ENCODE measurements around the gene CDK5RAP3. TPM values are rescaled to one million over a fixed set of nuclear protein-coding genes. Genes with fewer than 3 reads are reported as not detected.
"Not testable (repeated sequence)": the region's sequence is repeated elsewhere in the genome, so short reads cannot be mapped to it uniquely, and the experiment has no call there.

Gene CDK5RAP3
- 74.2 and 93.5 TPM in 2 replicates for total RNA-seq (2014; rRNA removed; shearing (Covaris generic))

GRCh38 chr17:47970725-47971499 is at the start of gene CDK5RAP3:
Gene CDK5RAP3 (plus strand): TSS chr17:47971113. CDS start chr17:47971147, 34 bp downstream.
- peak; percentile 99 for DNase-seq (ENCODE audit: low read depth)

DNA sequence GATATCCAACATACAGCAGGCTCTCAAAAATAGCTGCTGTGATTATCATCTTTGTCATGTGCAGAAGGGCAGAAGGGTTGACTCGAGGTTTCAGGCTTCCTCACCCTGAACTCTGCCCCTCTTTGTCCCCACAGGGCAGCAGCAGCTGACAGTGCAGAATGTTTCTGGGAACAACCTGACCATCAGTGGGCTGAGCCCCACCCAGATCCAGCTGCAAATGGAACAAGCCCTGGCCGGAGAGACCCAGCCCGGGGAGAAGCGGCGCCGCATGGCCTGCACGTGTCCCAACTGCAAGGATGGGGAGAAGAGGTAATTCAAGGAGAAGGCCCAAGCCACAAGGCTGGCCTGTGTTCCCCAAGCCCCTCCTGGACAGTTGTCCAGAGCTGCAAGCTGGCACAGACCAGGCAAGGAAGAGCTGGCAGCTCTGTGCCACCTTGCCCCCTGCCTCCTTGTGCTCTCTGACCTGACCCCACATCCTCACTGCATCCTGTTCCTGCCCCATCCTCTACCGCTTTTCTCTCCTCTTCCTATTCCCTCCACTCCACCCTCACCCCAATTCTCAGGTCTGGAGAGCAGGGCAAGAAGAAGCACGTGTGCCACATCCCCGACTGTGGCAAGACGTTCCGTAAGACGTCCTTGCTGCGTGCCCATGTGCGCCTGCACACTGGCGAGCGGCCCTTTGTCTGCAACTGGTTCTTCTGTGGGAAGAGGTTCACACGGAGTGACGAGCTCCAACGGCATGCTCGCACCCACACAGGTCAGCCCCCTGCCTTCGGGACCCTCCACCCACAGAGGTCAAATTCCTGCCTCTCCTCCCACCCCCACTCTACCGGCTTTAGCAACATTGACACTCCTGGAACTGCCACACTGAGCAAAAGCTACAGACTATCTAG is 45.9 kb upstream of the CDK5RAP3 start:
- no peak for DNase-seq (ENCODE audit: low read depth)

DNA sequence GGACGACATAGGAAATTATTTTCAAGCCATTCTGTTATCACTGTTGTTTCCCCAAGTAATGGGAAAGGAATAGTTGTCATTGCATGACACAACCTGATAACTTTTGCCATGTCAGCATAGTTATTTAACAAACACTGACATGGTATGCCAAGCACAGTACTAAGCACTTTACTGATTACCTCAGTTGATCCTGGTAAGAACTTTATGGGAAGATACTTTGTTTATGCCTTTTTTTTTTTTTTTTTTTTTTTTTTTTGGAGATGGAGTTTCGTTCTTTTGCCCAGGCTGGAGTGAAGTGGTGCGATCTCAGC is 45.3 kb upstream of the CDK5RAP3 start:
- DNase-seq (ENCODE audit: low read depth) = no peak

- no peak for DNase-seq (ENCODE audit: low read depth)
Measured at GRCh38 chr17:47927821-47928400, 43.0 kb upstream of the CDK5RAP3 start.

DNA sequence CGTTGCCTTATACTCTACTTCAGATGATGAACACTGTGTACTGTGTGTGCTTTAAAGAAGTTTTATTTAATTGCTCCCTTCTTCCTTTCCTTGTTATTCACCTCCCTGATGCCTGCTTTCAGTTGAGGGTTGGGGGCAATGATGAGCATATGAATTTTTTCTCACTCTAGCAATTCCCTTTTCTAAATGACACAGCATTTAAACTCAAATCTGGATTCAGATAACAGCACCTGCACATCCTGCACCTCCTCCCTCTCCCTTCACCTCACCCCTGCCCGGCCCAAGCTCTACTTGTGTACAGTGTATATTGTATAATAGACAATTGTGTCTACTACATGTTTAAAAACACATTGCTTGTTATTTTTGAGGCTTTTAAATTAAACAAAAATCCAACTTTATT is 42.5 kb upstream of the CDK5RAP3 start:
- DNase-seq (ENCODE audit: low read depth) = no peak

DNA sequence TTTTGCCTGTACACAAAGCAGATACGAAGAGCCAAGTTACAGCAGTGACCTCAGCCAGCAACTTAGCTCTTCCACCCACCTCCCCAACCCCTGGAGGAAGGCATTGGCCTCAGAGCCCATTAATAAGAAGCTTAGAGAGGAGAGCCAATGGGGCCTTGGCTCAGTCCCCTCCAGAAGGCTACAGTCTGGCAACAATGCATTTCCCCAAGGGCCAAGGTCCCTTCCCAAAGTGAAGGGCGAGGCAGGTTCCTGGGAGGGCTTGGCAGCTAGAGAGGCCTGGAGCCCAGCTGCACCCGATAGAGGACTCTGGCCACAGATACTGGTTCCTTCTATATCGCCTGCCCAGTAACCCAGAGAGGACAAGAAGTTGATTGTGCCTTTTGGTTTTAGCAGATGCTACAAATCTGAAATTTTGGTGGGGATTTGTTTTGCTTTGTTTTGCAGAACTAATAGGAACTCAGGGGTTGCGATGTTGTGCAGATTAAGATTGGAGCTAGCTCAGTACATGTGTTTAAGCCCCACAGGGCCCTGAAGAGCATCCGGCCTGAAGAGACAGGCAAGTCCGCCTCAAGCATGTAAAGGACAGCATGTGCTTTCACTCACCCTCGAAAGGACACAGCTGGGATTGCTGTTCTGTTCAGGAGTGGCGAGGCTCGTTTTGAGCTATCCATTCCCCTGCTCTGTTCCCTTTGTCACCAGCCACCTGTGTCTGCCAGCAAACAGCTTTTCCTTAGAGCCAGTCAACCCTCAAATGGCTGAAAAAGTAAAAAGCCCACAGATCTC is 41.5 kb upstream of the CDK5RAP3 start:
- no peak for DNase-seq (ENCODE audit: low read depth)

DNA sequence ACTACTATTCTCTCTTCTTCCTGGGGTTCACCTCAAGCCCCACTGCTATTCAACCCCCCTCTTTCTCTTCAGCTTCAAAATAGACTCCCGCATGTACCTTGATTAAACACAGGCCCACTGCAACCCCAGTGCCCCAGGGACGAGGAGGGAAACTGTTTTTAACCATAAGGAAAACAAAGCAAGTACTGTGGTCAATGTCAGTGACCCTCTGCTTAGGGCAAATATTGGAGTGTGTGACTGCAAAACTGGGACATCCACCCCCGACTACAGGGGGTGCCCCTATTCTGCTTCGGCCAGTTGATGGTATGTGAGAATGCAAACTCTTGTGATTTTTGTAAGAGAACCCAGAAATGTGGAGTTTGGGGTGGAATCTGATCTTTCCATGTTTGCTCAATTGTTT is 39.1 kb upstream of the CDK5RAP3 start:
- no peak for DNase-seq (ENCODE audit: low read depth)

- peak; percentile 70 for DNase-seq (ENCODE audit: low read depth)
Measured at GRCh38 chr17:47934856-47935255, 36.1 kb upstream of the CDK5RAP3 start.

DNA sequence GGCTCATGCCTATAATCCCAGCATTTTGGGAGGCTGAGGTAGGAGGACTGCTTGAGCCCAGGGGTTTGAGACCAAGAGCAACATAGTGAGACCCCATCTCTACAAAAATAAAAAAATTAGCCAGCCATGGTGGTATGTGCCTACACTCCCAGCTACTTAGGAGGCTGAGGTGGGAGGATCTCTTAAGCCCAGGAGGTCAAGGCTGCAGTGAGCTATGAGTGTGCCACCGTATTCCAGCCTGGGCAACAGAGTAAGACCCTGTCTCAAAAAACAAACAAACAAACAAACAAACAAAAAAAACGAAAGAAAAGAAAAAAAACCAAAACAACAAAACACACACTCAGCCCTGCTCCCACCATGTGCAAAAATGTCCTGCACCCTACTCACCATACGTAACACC is 35.4 kb upstream of the CDK5RAP3 start:
- not testable (repeated sequence) for DNase-seq (ENCODE audit: low read depth)

DNA sequence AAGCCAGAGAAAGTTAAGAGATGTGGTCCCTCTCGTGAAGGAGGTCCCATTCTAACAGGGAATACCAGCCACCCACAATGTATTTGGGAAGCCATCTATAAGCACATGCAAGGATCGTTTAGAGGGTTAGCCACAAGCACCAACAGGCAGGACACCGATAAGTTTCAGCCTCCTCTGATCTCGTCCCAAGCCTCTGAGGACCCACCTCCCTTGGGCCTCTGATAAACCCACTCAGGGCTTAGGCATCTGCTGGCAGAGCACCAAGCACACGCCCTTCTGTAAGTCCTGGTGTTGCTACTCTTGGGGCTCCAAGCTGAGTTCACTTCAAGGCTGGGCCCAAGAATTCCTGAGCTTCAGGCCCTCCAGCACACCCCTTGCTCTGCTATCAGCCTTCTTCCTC is 35.0 kb upstream of the CDK5RAP3 start:
- peak; percentile 84 for DNase-seq (ENCODE audit: low read depth)

DNA sequence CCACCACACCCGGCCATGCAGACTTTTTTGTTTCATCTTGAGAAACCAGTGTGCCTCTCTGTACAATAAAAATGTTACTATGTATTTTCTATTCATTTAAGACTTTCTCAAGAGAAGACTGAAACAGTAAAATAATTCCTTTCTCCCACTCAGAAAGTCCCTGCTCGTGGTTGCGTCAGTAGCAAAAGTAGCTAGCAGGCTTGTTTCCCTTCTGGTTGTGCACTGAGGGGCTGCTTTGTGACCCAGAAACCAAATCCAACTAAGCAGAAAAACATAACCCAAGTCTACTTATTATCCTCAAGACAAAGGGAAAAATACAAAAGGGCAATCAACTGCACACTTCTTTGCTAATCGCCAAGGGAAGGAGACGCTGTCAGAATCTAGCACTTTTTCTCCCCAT is 33.0 kb upstream of the CDK5RAP3 start:
- no peak for DNase-seq (ENCODE audit: low read depth)

DNA sequence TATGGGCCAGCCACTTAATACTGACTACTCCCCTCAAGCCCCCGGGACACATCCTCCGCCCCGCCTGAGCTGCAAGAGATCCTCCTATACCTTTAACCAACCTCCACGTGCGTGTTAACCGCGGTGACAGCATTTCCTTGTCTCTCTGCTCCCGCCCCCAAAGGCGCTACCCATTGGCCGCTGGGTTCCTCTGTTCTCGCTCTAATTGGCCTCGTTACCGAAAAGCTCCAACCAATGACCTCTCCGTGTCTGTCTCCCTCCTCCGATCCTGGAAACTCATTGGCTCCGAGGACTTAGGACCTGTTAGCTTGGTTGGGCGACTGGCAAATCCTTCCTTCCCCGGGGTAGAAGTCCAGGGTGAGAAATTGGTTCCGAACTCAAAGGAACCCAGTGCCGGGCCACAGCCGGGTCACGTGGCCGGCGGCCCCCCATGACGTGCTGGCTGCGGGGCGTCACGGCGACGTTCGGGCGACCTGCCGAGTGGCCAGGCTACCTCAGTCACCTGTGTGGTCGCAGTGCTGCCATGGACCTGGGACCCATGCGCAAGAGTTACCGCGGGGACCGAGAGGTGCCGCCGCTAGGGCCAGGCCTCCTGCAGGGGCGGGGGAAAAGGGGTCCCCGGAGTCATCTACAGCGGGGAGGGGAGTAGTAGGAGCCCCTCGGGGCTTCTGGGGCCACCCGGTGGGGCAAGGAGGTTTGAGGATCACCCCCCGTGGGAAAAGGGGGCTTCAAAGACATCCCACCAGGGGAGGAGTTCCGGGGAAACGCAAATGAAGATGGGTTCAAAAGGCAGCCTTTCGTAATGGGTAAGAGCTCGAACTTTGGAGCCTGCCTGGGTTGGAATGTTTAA is 29.4 kb upstream of the CDK5RAP3 start, which contains the start of gene PNPO:
TSS of gene PNPO (plus strand) at position 326 of the 850 bp plus-strand sequence. CDS start at position 431, 105 bp downstream.
- peak; percentile 96 for DNase-seq (ENCODE audit: low read depth)

GRCh38 chr17:47942096-47942510 is 28.8 kb upstream of the CDK5RAP3 start:
- no peak for DNase-seq (ENCODE audit: low read depth)

DNA sequence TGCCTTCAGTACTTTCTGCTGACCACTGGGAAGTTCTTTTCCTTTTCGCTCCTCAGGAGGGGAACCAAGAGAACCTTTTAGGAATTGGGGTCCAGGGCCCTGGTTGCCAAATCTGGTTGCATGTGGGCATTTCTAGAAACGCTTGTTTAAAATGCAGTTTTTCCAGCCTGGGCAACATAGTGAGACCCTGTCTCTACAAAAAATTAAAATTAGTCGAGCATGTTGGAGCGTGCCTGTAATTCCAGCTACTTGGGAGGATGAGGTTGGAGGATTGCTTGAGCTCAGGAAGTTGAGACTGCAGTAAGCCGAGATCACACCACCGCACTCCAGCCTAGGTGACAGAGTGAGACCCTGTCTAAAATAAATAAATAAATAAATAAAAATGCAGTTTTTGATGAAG is 28.3 kb upstream of the CDK5RAP3 start:
- DNase-seq (ENCODE audit: low read depth) = no peak

GRCh38 chr17:47945080-47945479 is 25.8 kb upstream of the CDK5RAP3 start:
- no peak for DNase-seq (ENCODE audit: low read depth)

DNA sequence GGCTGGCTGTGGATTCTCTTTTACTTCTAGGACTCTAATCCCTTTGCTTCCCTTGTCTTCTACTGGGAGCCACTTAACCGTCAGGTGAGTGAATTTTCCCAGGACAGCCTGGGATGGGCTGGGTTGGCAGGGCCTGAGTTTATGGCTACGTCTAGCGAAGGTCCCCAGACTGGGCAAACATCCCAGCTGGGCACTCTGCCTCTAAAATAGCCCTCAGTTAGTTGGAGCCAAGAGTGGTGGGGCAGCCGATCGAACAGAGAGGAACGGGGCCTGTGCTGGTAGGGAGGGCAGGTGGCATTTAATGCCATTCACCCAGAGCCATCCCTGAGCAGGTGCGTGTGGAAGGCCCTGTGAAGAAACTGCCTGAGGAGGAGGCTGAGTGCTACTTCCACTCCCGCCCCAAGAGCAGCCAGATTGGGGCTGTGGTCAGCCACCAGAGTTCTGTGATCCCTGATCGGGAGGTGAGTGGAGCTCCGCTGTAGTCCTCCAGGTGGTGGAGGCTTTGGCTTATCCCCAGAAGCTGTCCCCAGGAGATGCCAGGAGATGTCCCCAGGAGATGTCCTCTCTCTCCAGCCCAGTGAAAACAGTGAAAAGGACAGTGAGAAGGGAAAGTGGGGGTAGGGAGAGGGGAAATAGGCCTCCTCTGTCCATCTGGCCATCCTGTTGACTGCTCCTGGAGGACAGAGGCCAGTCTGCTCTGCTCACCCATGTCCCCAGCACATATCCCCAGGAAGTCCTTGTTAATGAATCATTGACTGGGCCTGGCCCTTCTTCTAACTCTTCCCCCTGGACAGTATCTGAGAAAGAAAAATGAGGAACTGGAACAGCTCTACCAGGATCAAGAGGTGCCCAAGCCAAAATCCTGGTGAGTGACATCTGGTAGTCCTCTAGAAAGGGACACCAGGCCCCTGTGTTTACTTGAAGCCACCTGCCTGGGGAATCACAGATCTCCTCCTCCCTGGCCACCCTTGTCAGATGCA is 25.1 kb upstream of the CDK5RAP3 start:
- DNase-seq (ENCODE audit: low read depth) = no peak

DNA sequence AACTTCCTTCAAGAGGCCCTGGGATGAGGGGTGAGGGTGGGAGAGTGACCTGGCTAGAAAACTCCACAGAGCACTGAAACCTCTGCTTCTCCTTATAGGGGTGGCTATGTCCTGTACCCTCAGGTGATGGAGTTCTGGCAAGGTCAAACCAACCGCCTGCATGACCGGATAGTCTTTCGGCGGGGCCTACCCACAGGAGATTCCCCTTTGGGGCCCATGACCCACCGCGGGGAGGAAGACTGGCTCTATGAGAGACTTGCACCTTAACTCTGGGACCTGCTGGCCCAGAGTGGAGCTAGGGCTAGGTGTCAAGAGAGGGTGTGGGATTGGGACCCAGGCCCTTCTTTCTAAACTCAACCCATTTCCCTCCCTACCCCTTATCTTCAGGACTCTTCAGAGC is 24.4 kb upstream of the CDK5RAP3 start:
- DNase-seq (ENCODE audit: low read depth) = no peak

DNA sequence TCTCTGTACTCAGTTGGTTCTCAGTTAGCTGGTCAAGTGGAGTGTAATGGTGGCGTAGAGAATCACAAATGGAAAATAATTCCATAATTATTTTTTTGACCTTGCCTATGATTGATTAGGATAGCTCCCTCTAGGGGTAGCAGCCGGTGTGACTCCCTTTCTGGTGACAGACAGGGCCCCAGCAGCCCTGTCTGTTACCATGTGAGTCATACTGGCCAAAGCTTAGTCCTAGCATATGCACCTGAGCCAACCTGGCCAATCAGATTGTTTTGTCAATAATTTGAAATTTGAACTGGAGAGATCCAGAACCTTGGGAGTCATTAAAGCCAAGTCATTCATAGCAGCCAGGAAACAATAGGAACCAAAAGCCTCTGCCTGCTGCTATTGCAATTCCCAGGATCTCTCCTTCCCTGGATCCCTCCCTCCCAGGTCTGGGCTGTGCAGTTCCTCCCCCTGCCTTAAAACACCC is 23.9 kb upstream of the CDK5RAP3 start:
- peak; percentile 76 for DNase-seq (ENCODE audit: low read depth)

DNA sequence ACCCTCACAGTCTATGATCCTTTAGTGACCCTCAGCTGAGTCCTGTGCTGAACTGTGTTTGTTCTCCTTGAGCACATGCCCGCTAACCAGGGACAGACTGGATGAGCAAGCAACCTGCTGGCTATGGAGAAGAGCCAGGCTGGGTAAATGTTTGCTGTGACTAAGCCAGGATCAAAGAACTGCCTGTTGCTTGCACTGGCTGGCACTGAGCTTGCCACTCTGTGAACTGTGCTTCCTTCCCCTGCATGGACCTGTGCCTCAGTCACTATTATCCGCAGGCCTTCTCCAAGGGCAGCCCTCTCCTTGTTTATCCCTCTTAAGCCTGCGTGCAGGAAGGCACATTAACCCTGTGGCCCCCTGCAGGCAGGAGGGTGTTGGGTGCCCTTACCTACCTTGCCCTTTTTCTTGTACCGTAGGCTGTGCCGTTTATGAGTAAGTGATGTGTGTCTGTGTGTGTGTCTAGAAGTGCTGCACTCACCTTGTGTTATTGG is 22.2 kb upstream of the CDK5RAP3 start:
- DNase-seq (ENCODE audit: low read depth) = no peak

Data from Daoy (cell line).